SK-N-SH treated with all-trans-retinoic acid at 6 μM for 48 hours (cell line): Measurements from ENCODE around the gene HMGA1.

ENCODE experiments used
- ARNTL ChIP-seq: fragments of 450-650 bp; formaldehyde crosslinking; IDR thresholded peaks from 2 replicates; pipeline ENCODE4 v1.5.0; 2020; ENCODE audit warnings: low read depth, mild to moderate bottlenecking, moderate library complexity, borderline replicate concordance
- GLIS3 ChIP-seq: fragments of 250-450 bp; sonication (Bioruptor Pico); IDR thresholded peaks from 2 replicates; pipeline ENCODE4 v1.5.0; 2020; ENCODE audit warnings: mild to moderate bottlenecking, moderate library complexity
- OSR1 ChIP-seq: fragments of 250-450 bp; sonication (Bioruptor Pico); IDR thresholded peaks from 2 replicates; pipeline ENCODE4 v1.8.0; 2022; ENCODE audit warnings: moderate library complexity, mild to moderate bottlenecking, inconsistent platforms
- PPARA ChIP-seq: fragments of 250-450 bp; sonication (Bioruptor Pico); IDR thresholded peaks from 2 replicates; pipeline ENCODE4 v1.5.0; 2020; ENCODE audit warnings: mild to moderate bottlenecking, borderline replicate concordance
- SNAI2 ChIP-seq: fragments of 250-450 bp; sonication (Bioruptor Pico); IDR thresholded peaks from 2 replicates; pipeline ENCODE4 v1.5.0; 2020; ENCODE audit warnings: mild to moderate bottlenecking, moderate library complexity
- TCF4 ChIP-seq: fragments of 250-450 bp; sonication (Bioruptor Pico); IDR thresholded peaks from 2 replicates; pipeline ENCODE4 v1.8.0; 2021; ENCODE audit warnings: mild to moderate bottlenecking, moderate library complexity, borderline replicate concordance
- TOX ChIP-seq: fragments of 250-450 bp; sonication (Bioruptor Pico); IDR thresholded peaks from 2 replicates; pipeline ENCODE4 v1.8.0; 2021; ENCODE audit warnings: mild to moderate bottlenecking, moderate library complexity, borderline replicate concordance
- ZFP3 ChIP-seq: fragments of 250-450 bp; sonication (Bioruptor Pico); IDR thresholded peaks from 2 replicates; pipeline ENCODE4 v1.5.0; 2020; ENCODE audit warnings: mild to moderate bottlenecking, moderate library complexity
- ZFP30 ChIP-seq: fragments of 450-650 bp; formaldehyde crosslinking; IDR thresholded peaks from 2 replicates; pipeline ENCODE4 v1.5.0; 2022; ENCODE audit warnings: mild to moderate bottlenecking, moderate library complexity
- TF ChIP-seq, protein P1 (sequence below): fragments of 250-450 bp; sonication (Bioruptor Pico); IDR thresholded peaks from 2 replicates; pipeline ENCODE4 v1.8.0; 2020; ENCODE audit warnings: mild to moderate bottlenecking, moderate library complexity, borderline replicate concordance
- TF ChIP-seq, protein P2 (sequence below): fragments of 250-450 bp; sonication (Bioruptor Pico); IDR thresholded peaks from 2 replicates; pipeline ENCODE4 v1.5.0; 2020; ENCODE audit warnings: mild to moderate bottlenecking, moderate library complexity
- TF ChIP-seq, protein P3 (sequence below): fragments of 250-450 bp; sonication (Bioruptor Pico); IDR thresholded peaks from 2 replicates; pipeline ENCODE4 v1.5.1; 2021; ENCODE audit warnings: mild to moderate bottlenecking, moderate library complexity
- TF ChIP-seq, protein P4 (sequence below): fragments of 250-450 bp; sonication (Bioruptor Pico); IDR thresholded peaks from 2 replicates; pipeline ENCODE4 v1.5.1; 2020; ENCODE audit warnings: low read depth, mild to moderate bottlenecking, moderate library complexity
- TF ChIP-seq, protein P5 (sequence below): fragments of 250-450 bp; sonication (Bioruptor Pico); IDR thresholded peaks from 2 replicates; pipeline ENCODE4 v1.8.0; 2021; ENCODE audit warnings: low read depth, mild to moderate bottlenecking, moderate library complexity, borderline replicate concordance

DNA sequence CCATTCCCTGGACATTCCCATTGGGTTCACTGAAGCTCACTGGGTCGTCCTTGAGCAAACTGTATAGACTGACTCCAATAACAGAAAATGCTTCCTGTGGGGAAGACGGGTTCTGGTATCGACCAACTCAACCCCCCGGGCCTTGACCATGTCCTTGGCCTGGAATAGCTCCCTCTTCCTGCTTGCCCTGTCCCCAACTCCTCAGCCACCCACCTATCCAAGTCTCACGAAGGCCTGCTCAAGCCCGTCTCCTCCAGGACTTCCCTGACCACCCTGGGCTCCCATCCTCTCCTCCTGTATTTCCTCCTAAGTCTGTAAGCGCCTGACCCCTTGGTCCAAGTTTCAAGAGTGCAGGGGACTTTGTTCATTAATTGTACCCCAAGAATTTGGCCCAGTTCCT is 2.8 kb upstream of the HMGA1 start:
- TF ChIP-seq ARNTL (CRISPR knock-in tag) (no peak), GLIS3 (CRISPR knock-in tag) (no peak), PPARA (no peak), ZFP30 (CRISPR knock-in tag) (no peak), OSR1 (CRISPR knock-in tag) (no peak), ZFP3 (CRISPR knock-in tag) (no peak), TOX (no peak), TCF4 (no peak), SNAI2 (no peak)
- TF ChIP-seq, protein P1, sequence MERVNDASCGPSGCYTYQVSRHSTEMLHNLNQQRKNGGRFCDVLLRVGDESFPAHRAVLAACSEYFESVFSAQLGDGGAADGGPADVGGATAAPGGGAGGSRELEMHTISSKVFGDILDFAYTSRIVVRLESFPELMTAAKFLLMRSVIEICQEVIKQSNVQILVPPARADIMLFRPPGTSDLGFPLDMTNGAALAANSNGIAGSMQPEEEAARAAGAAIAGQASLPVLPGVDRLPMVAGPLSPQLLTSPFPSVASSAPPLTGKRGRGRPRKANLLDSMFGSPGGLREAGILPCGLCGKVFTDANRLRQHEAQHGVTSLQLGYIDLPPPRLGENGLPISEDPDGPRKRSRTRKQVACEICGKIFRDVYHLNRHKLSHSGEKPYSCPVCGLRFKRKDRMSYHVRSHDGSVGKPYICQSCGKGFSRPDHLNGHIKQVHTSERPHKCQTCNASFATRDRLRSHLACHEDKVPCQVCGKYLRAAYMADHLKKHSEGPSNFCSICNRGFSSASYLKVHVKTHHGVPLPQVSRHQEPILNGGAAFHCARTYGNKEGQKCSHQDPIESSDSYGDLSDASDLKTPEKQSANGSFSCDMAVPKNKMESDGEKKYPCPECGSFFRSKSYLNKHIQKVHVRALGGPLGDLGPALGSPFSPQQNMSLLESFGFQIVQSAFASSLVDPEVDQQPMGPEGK (CRISPR knock-in tag) = no peak
- TF ChIP-seq, protein P2, sequence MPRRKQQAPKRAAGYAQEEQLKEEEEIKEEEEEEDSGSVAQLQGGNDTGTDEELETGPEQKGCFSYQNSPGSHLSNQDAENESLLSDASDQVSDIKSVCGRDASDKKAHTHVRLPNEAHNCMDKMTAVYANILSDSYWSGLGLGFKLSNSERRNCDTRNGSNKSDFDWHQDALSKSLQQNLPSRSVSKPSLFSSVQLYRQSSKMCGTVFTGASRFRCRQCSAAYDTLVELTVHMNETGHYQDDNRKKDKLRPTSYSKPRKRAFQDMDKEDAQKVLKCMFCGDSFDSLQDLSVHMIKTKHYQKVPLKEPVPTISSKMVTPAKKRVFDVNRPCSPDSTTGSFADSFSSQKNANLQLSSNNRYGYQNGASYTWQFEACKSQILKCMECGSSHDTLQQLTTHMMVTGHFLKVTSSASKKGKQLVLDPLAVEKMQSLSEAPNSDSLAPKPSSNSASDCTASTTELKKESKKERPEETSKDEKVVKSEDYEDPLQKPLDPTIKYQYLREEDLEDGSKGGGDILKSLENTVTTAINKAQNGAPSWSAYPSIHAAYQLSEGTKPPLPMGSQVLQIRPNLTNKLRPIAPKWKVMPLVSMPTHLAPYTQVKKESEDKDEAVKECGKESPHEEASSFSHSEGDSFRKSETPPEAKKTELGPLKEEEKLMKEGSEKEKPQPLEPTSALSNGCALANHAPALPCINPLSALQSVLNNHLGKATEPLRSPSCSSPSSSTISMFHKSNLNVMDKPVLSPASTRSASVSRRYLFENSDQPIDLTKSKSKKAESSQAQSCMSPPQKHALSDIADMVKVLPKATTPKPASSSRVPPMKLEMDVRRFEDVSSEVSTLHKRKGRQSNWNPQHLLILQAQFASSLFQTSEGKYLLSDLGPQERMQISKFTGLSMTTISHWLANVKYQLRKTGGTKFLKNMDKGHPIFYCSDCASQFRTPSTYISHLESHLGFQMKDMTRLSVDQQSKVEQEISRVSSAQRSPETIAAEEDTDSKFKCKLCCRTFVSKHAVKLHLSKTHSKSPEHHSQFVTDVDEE = no peak
- TF ChIP-seq, protein P3, sequence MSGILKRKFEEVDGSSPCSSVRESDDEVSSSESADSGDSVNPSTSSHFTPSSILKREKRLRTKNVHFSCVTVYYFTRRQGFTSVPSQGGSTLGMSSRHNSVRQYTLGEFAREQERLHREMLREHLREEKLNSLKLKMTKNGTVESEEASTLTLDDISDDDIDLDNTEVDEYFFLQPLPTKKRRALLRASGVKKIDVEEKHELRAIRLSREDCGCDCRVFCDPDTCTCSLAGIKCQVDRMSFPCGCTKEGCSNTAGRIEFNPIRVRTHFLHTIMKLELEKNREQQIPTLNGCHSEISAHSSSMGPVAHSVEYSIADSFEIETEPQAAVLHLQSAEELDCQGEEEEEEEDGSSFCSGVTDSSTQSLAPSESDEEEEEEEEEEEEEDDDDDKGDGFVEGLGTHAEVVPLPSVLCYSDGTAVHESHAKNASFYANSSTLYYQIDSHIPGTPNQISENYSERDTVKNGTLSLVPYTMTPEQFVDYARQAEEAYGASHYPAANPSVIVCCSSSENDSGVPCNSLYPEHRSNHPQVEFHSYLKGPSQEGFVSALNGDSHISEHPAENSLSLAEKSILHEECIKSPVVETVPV = no peak
- TF ChIP-seq, protein P4, sequence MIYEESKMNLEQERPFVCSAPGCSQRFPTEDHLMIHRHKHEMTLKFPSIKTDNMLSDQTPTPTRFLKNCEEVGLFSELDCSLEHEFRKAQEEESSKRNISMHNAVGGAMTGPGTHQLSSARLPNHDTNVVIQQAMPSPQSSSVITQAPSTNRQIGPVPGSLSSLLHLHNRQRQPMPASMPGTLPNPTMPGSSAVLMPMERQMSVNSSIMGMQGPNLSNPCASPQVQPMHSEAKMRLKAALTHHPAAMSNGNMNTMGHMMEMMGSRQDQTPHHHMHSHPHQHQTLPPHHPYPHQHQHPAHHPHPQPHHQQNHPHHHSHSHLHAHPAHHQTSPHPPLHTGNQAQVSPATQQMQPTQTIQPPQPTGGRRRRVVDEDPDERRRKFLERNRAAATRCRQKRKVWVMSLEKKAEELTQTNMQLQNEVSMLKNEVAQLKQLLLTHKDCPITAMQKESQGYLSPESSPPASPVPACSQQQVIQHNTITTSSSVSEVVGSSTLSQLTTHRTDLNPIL (CRISPR knock-in tag) = no peak
- TF ChIP-seq, protein P5, sequence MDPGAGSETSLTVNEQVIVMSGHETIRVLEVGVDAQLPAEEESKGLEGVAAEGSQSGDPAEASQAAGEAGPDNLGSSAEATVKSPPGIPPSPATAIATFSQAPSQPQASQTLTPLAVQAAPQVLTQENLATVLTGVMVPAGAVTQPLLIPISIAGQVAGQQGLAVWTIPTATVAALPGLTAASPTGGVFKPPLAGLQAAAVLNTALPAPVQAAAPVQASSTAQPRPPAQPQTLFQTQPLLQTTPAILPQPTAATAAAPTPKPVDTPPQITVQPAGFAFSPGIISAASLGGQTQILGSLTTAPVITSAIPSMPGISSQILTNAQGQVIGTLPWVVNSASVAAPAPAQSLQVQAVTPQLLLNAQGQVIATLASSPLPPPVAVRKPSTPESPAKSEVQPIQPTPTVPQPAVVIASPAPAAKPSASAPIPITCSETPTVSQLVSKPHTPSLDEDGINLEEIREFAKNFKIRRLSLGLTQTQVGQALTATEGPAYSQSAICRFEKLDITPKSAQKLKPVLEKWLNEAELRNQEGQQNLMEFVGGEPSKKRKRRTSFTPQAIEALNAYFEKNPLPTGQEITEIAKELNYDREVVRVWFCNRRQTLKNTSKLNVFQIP (CRISPR knock-in tag) = no peak
